Esophagus squamous epithelium (tissue), 5 donors: ENCODE results near the gene CD109. TPM values are rescaled to one million over a fixed set of nuclear protein-coding genes. Genes with fewer than 3 reads are reported as not detected.

ENCODE experiments used
- DNase-seq: peaks from one replicate; lab custom pipeline; 2025; lab: John Stamatoyannopoulos, UW
- H3K27ac ChIP-seq, 4 donors: fragments of 200-600 bp; sonication (generic); one replicate each; pipeline ENCODE4 v1.5.1; 2016 to 2019; ENCODE audit warnings: mild to moderate bottlenecking in 1 of 4
- H3K27me3 ChIP-seq, 4 donors: fragments of 200-600 bp; sonication (generic); 1 replicate in 3 of 4; 2 replicates in 1 of 4; pipeline versions ENCODE4 v1.5.1 to v1.6.0; 2017 to 2021; ENCODE audit warnings: antibody characterized with exemption in 1 of 4
- H3K36me3 ChIP-seq, 3 donors: fragments of 200-600 bp; sonication (generic); one replicate each; pipeline ENCODE4 v1.5.1; 2016 to 2019
- H3K4me1 ChIP-seq, 3 donors: fragments of 200-600 bp; sonication (generic); one replicate each; pipeline ENCODE4 v1.5.1; 2017 to 2019
- H3K4me3 ChIP-seq, 4 donors: fragments of 200-600 bp; sonication (generic); 1 replicate in 3 of 4; 2 replicates in 1 of 4; pipeline ENCODE4 v1.5.1; 2016 to 2019; ENCODE audit warnings: mild to moderate bottlenecking in 2 of 4, moderate library complexity in 1 of 4
- H3K9me3 ChIP-seq, 3 donors: fragments of 200-600 bp; sonication (generic); one replicate each; pipeline ENCODE4 v1.5.1; 2016 to 2019
- CTCF ChIP-seq, 6 experiments: fragments of 450-650 bp in 4 of 6; fragments of 200-600 bp in 2 of 6; sonication (generic) in 2 of 6; IDR thresholded peaks; one replicate each; pipeline ENCODE4 v1.5.1; 2016 to 2019; ENCODE audit warnings: antibody characterized with exemption in 6 of 6, mild to moderate bottlenecking in 4 of 6, moderate library complexity in 4 of 6
- POLR2A ChIP-seq, 4 donors: fragments of 450-650 bp; IDR thresholded peaks; one replicate each; pipeline ENCODE4 v1.6.1; 2017; ENCODE audit warnings: antibody characterized with exemption in 4 of 4, mild to moderate bottlenecking in 4 of 4, moderate library complexity in 3 of 4
- WGBS, 2 donors: methylation state at CpG; one replicate each; pipeline ENCODE4 v1.1.5; 2018; 5-methylcytosine and 5-hydroxymethylcytosine counted together
- intact Hi-C: fragments of 100-400 bp; cut with DNase I; formaldehyde crosslinking; loops from one replicate; pipeline ENCODE4 v1.15.0; 2022
- total RNA-seq, 4 donors: library from RNA; depleted of rRNA; stranded (reverse); fragments of >200 nt; gene quantifications; one replicate each; pipeline ENCODE4 v1.1.0, GENCODE V29; 2016
- donor health status: DM: yes; HTN: yes; CAD: no.

The CD109 gene
- total RNA-seq, 4 donors from 2014 or later = 27.0 to 57.9 (median 41.3) TPM

DNA sequence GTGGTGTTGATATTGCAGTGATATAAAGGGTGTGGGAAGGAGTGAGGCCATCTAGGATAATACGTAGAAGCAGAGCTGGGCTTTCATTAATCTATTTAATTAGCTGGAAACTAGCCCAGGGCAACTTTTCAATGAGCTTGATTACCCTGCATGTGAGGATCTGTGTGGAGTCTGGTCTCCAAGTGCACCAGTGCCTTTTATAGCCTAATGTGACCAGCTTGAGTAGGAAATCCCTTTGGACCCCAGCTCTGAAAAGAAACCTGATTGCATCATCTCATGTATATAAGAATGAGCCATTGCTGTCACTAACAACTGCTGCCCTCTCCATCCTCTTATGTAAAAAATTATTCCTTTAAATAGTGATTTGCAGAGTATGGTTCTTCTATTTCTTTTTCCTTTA lies 72.6 kb downstream of the CD109 start:
- no peak for DNase-seq
- no peaks in the 10 kb centered on the region for H3K27me3 ChIP-seq
- peaks cover 0 to 81% (median 0%) of the 10 kb centered on the region in 3 donors for H3K36me3 ChIP-seq
- H3K4me3 ChIP-seq = no peak overlapping the region
- TF ChIP-seq POLR2A (IDR thresholded peaks at IDR 0.05) = no peak
- no peak for TF ChIP-seq CTCF (IDR thresholded peaks at IDR 0.05)
- no peaks in the 10 kb centered on the region for H3K9me3 ChIP-seq
- intact Hi-C loops = no loop called here
- WGBS, 2 donors = 71 to 92% methylated on average over 1 of the region's 1 CpG
- H3K4me1 ChIP-seq = no peaks in the 10 kb centered on the region
- H3K27ac ChIP-seq = no peak overlapping the region

- Histone ChIP-seq H3K36me3 (peaks cover 0 to 68% (median 0%) of the 10 kb centered on the region in 3 donors), H3K27me3 (no peaks in the 10 kb centered on the region), H3K4me3 (no peak overlapping the region), H3K9me3 (no peaks in the 10 kb centered on the region), H3K27ac (no peak overlapping the region), H3K4me1 (no peaks in the 10 kb centered on the region)
- TF ChIP-seq CTCF (IDR thresholded peaks at IDR 0.05) (no peak), POLR2A (IDR thresholded peaks at IDR 0.05) (no peak)
- intact Hi-C loops = no loop called here
- 76 to 94% methylated on average over 1 of the region's 1 CpG for WGBS, 2 donors
- no peak for DNase-seq
Measured at GRCh38 chr6:73769976-73770375, 74.0 kb downstream of the CD109 start.

DNA sequence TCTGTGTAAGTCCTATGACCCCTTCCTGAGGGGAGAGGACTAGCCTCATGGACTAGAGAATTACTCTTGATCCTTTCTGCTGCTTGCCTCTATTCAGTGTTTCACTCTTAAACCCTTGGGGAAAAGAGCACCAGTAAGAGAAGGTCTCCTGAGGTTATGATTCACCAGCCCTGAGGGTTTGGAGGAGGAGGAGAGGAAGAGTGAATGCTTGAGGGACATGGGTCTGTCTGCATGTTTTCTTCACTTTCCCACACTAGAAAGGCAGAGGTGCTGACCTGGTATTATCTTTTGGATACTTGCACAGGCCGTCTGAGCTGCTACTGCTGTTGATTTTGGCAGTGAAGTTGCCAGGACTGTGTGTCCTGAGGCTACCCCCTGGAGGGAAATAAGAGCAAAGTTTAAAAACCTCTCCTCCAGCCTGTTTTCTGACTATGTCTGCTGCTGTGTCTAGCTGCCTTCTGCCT lies 78.3 kb downstream of the CD109 start:
- H3K27ac ChIP-seq = no peak overlapping the region
- H3K4me3 ChIP-seq = no peak overlapping the region
- no peaks in the 10 kb centered on the region for H3K9me3 ChIP-seq
- H3K4me1 ChIP-seq = no peaks in the 10 kb centered on the region
- 13 to 20% methylated on average over 1 of the region's 1 CpG for WGBS, 2 donors
- H3K36me3 ChIP-seq = peaks cover 0 to 34% (median 0%) of the 10 kb centered on the region in 3 donors
- DNase-seq = no peak
- TF ChIP-seq POLR2A (IDR thresholded peaks at IDR 0.05) = no peak
- TF ChIP-seq CTCF (IDR thresholded peaks at IDR 0.05) = no peak
- intact Hi-C loops = no loop called here
- no peaks in the 10 kb centered on the region for H3K27me3 ChIP-seq

DNA sequence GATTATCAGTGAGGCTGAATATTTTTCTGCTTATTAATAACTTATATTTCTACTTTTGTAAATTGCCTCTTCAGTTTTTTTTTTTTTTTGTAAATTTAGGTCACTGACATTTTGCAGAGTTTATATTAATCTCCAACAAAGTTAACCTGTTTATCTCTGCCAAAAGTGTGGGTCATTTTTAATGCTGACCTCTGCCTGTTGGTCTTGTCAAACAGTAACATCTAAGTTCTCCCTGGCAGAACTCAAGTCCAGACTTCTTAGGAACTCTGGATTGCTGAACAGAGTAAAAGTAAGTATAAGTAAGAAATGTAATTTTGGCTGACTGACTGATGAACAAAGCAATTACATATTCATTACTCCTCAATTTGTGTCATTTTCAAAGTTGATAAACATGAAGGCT lies 83.9 kb downstream of the CD109 start:
- Histone ChIP-seq H3K4me3 (no peak overlapping the region), H3K4me1 (no peaks in the 10 kb centered on the region), H3K36me3 (peaks cover 0 to 47% (median 3%) of the 10 kb centered on the region in 3 donors), H3K27ac (no peak overlapping the region), H3K9me3 (no peaks in the 10 kb centered on the region), H3K27me3 (no peaks in the 10 kb centered on the region)
- intact Hi-C loops = no loop called here
- TF ChIP-seq CTCF (IDR thresholded peaks at IDR 0.05) (no peak), POLR2A (IDR thresholded peaks at IDR 0.05) (no peak)
- DNase-seq = no peak

- H3K27me3 ChIP-seq = no peaks in the 10 kb centered on the region
- WGBS, 2 donors = 83 to 85% methylated on average over 1 of the region's 1 CpG
- no peak for DNase-seq
- no peaks in the 10 kb centered on the region for H3K9me3 ChIP-seq
- intact Hi-C loops = no loop called here
- H3K4me1 ChIP-seq = no peaks in the 10 kb centered on the region
- H3K27ac ChIP-seq = no peak overlapping the region
- no peak for TF ChIP-seq POLR2A (IDR thresholded peaks at IDR 0.05)
- no peak for TF ChIP-seq CTCF (IDR thresholded peaks at IDR 0.05)
- H3K36me3 ChIP-seq = peaks cover 0 to 71% (median 3%) of the 10 kb centered on the region in 3 donors
- H3K4me3 ChIP-seq = no peak overlapping the region
Measured at GRCh38 chr6:73782911-73783310, 86.9 kb downstream of the CD109 start.
